Measurements from ENCODE around the gene TPT1.
A peak's percentile ranks its signal among the peaks of the same experiment; 100 is the strongest.
"Not testable (repeated sequence)": the region's sequence is repeated elsewhere in the genome, so short reads cannot be mapped to it uniquely, and the experiment has no call there.

Gene TPT1

GRCh38 chr13:45353895-45354294 lies 12.9 kb upstream of the TPT1 start:
- peaks cover 60% of the 10 kb centered on the region for H3K36me3 Mint-ChIP-seq (ENCODE audit: low read depth)

GRCh38 chr13:45352031-45352430 lies 11.0 kb upstream of the TPT1 start:
- Mint-ChIP-seq H3K4me3 (no peak overlapping the region), H3K4me1 (ENCODE audit: low read depth) (peaks cover 19% of the 10 kb centered on the region), H3K36me3 (ENCODE audit: low read depth) (peaks cover 62% of the 10 kb centered on the region), H3K9me3 (no peaks in the 10 kb centered on the region), H3K27ac (no peak overlapping the region), H3K27me3 (no peaks in the 10 kb centered on the region)
- intact Hi-C loops (cut with micrococcal nuclease) = no loop called here

More at GRCh38 chr13:45353895-45354294, 12.9 kb upstream of the TPT1 start:
- intact Hi-C loops (cut with micrococcal nuclease) = no loop called here
- H3K27me3 Mint-ChIP-seq = no peaks in the 10 kb centered on the region
- peaks cover 23% of the 10 kb centered on the region for H3K4me1 Mint-ChIP-seq (ENCODE audit: low read depth)
- H3K9me3 Mint-ChIP-seq = no peaks in the 10 kb centered on the region
- no peak overlapping the region for H3K4me3 Mint-ChIP-seq
- H3K27ac Mint-ChIP-seq = peak overlapping the region; percentile 79

GRCh38 chr13:45350152-45350551 lies 9.2 kb upstream of the TPT1 start:
- no peak overlapping the region for H3K4me3 Mint-ChIP-seq
- peaks cover 72% of the 10 kb centered on the region for H3K36me3 Mint-ChIP-seq (ENCODE audit: low read depth)
- peaks cover 12% of the 10 kb centered on the region for H3K4me1 Mint-ChIP-seq (ENCODE audit: low read depth)
- no peaks in the 10 kb centered on the region for H3K27me3 Mint-ChIP-seq
- no peaks in the 10 kb centered on the region for H3K9me3 Mint-ChIP-seq
- intact Hi-C loops (cut with micrococcal nuclease) = no loop called here
- H3K27ac Mint-ChIP-seq = no peak overlapping the region

GRCh38 chr13:45349438-45349837 lies 8.5 kb upstream of the TPT1 start:
- H3K4me3 Mint-ChIP-seq = no peak overlapping the region
- H3K27me3 Mint-ChIP-seq = no peaks in the 10 kb centered on the region
- H3K36me3 Mint-ChIP-seq (ENCODE audit: low read depth) = peaks cover 72% of the 10 kb centered on the region
- H3K9me3 Mint-ChIP-seq = no peaks in the 10 kb centered on the region
- intact Hi-C loops (cut with micrococcal nuclease) = loop anchor here (10.0 kb wide), 1 partner anchor 115 kb away; the partner anchor contains the start of gene COG3
- no peak overlapping the region for H3K27ac Mint-ChIP-seq
- peaks cover 12% of the 10 kb centered on the region for H3K4me1 Mint-ChIP-seq (ENCODE audit: low read depth)

- not testable (repeated sequence) for H3K27ac Mint-ChIP-seq
Measured at GRCh38 chr13:45344064-45344463, 3.1 kb upstream of the TPT1 start.

GRCh38 chr13:45343102-45343501 lies 2.1 kb upstream of the TPT1 start:
- H3K27me3 Mint-ChIP-seq, H3K4me3 Mint-ChIP-seq, H3K27ac Mint-ChIP-seq, H3K9me3 Mint-ChIP-seq: not testable (repeated sequence)
- H3K36me3 Mint-ChIP-seq (ENCODE audit: low read depth) = peaks cover 77% of the 10 kb centered on the region
- intact Hi-C loops (cut with micrococcal nuclease) = loop anchor here (5.0 to 10.0 kb wide), 2 partner anchors 74 to 122 kb away; partner anchors contain the start of genes COG3 and SLC25A30
- H3K4me1 Mint-ChIP-seq (ENCODE audit: low read depth) = peaks cover 18% of the 10 kb centered on the region

More at GRCh38 chr13:45344064-45344463, 3.1 kb upstream of the TPT1 start:
- intact Hi-C loops (cut with micrococcal nuclease) = loop anchor here (5.0 to 10.0 kb wide), 2 partner anchors 73 to 121 kb away; partner anchors contain the start of genes COG3 and SLC25A30
- H3K4me1 Mint-ChIP-seq (ENCODE audit: low read depth); H3K27me3 Mint-ChIP-seq; H3K9me3 Mint-ChIP-seq; H3K4me3 Mint-ChIP-seq: not testable (repeated sequence)
- H3K36me3 Mint-ChIP-seq (ENCODE audit: low read depth) = peaks cover 72% of the 10 kb centered on the region

- peaks cover 77% of the 10 kb centered on the region for H3K36me3 Mint-ChIP-seq (ENCODE audit: low read depth)
- not testable (repeated sequence) for H3K4me3 Mint-ChIP-seq, H3K9me3 Mint-ChIP-seq, H3K27me3 Mint-ChIP-seq, H3K27ac Mint-ChIP-seq
- intact Hi-C loops (cut with micrococcal nuclease) = loop anchor here (5.0 to 10.0 kb wide), 2 partner anchors 75 to 122 kb away; partner anchors contain the start of genes COG3 and SLC25A30
- H3K4me1 Mint-ChIP-seq (ENCODE audit: low read depth) = peaks cover 22% of the 10 kb centered on the region
Measured at GRCh38 chr13:45342668-45343067, 1.7 kb upstream of the TPT1 start.

- H3K4me1 Mint-ChIP-seq (ENCODE audit: low read depth) = peaks cover 28% of the 10 kb centered on the region
- H3K4me3 Mint-ChIP-seq = peak overlapping the region; percentile 91
- peaks cover 77% of the 10 kb centered on the region for H3K36me3 Mint-ChIP-seq (ENCODE audit: low read depth)
- H3K27ac Mint-ChIP-seq = peak overlapping the region; percentile 99
- intact Hi-C loops (cut with micrococcal nuclease) = loop anchor here (5.0 to 10.0 kb wide), 2 partner anchors 75 to 123 kb away; partner anchors contain the start of genes COG3 and SLC25A30
- no peaks in the 10 kb centered on the region for H3K27me3 Mint-ChIP-seq
- H3K9me3 Mint-ChIP-seq = no peaks in the 10 kb centered on the region
Measured at GRCh38 chr13:45341799-45342500, 967 bp upstream of the TPT1 start.

- Mint-ChIP-seq H3K36me3 (ENCODE audit: low read depth) (peaks cover 77% of the 10 kb centered on the region), H3K9me3 (no peaks in the 10 kb centered on the region), H3K4me3 (peak overlapping the region; percentile 91), H3K27ac (peak overlapping the region; percentile 99), H3K27me3 (no peaks in the 10 kb centered on the region), H3K4me1 (ENCODE audit: low read depth) (peaks cover 43% of the 10 kb centered on the region)
- intact Hi-C loops (cut with micrococcal nuclease) = loop anchor here (5.0 to 10.0 kb wide), 2 partner anchors 77 to 124 kb away; partner anchors contain the start of genes COG3 and SLC25A30
Measured at GRCh38 chr13:45340422-45341033, 455 bp downstream of the TPT1 start.

GRCh38 chr13:45339867-45340266 lies 1.1 kb downstream of the TPT1 start:
- H3K27me3 Mint-ChIP-seq = no peaks in the 10 kb centered on the region
- H3K36me3 Mint-ChIP-seq (ENCODE audit: low read depth) = peaks cover 77% of the 10 kb centered on the region
- H3K27ac Mint-ChIP-seq = peak overlapping the region; percentile 99
- intact Hi-C loops (cut with micrococcal nuclease) = loop anchor here (5.0 to 10.0 kb wide), 2 partner anchors 77 to 125 kb away; partner anchors contain the start of genes COG3 and SLC25A30
- H3K9me3 Mint-ChIP-seq = no peaks in the 10 kb centered on the region
- H3K4me3 Mint-ChIP-seq = peak overlapping the region; percentile 91
- peaks cover 49% of the 10 kb centered on the region for H3K4me1 Mint-ChIP-seq (ENCODE audit: low read depth)

- Mint-ChIP-seq H3K27me3 (no peaks in the 10 kb centered on the region), H3K9me3 (no peaks in the 10 kb centered on the region), H3K36me3 (ENCODE audit: low read depth) (peaks cover 77% of the 10 kb centered on the region), H3K4me1 (ENCODE audit: low read depth) (peaks cover 54% of the 10 kb centered on the region), H3K4me3 (peak overlapping the region; percentile 91), H3K27ac (no peak overlapping the region)
- intact Hi-C loops (cut with micrococcal nuclease) = no loop called here
Measured at GRCh38 chr13:45339399-45339798, 1.6 kb downstream of the TPT1 start.

GRCh38 chr13:45337803-45338202 lies 3.2 kb downstream of the TPT1 start:
- intact Hi-C loops (cut with micrococcal nuclease) = no loop called here
- no peak overlapping the region for H3K27ac Mint-ChIP-seq
- no peaks in the 10 kb centered on the region for H3K27me3 Mint-ChIP-seq
- peaks cover 84% of the 10 kb centered on the region for H3K36me3 Mint-ChIP-seq (ENCODE audit: low read depth)
- no peak overlapping the region for H3K4me3 Mint-ChIP-seq
- peaks cover 65% of the 10 kb centered on the region for H3K4me1 Mint-ChIP-seq (ENCODE audit: low read depth)
- no peaks in the 10 kb centered on the region for H3K9me3 Mint-ChIP-seq

- Mint-ChIP-seq H3K36me3 (ENCODE audit: low read depth) (peaks cover 84% of the 10 kb centered on the region), H3K27ac (no peak overlapping the region), H3K4me1 (ENCODE audit: low read depth) (peaks cover 64% of the 10 kb centered on the region), H3K9me3 (no peaks in the 10 kb centered on the region), H3K27me3 (no peaks in the 10 kb centered on the region), H3K4me3 (no peak overlapping the region)
- intact Hi-C loops (cut with micrococcal nuclease) = no loop called here
Measured at GRCh38 chr13:45337395-45337794, 3.6 kb downstream of the TPT1 start.

All from dendritic cell treated with granulocyte-macrophage colony-stimulating factor and Interleukin-4, amounts not matched to agents 40 ng/mL and 50 ng/mL, for 4 days (primary cell).